ENCODE measurements around the gene OS9.

OS9 gene

GRCh38 chr12:57735952-57736740 is 42.2 kb downstream of the OS9 start:
- Histone ChIP-seq H3K18ac (ENCODE audit: low read depth in 1 of 2, low read length in 2 of 2) (no peak overlapping the region), H3K4me2 (ENCODE audit: low read length, poor library complexity, severe bottlenecking) (peak overlapping the region; percentile 72), H3K4me1 (ENCODE audit: control insufficient read depth, insufficient read depth, low read depth, low read length) (peaks cover 26% of the 10 kb centered on the region), H3K4ac (ENCODE audit: low read depth in 1 of 2, low read length in 2 of 2) (no peak overlapping the region), H3K79me1 (replicated peaks; ENCODE audit: low read length, poor library complexity, severe bottlenecking) (no peaks in the 10 kb centered on the region), H3K36me3 (ENCODE audit: control insufficient read depth in 1 of 2, insufficient read depth in 2 of 2, low read depth in 1 of 2, low read length in 2 of 2) (no peaks in the 10 kb centered on the region), H4K8ac (ENCODE audit: low read length) (no peak overlapping the region), H4K91ac (ENCODE audit: low read length) (no peak overlapping the region), H2BK120ac (ENCODE audit: low read depth, low read length) (no peak overlapping the region), H2BK5ac (ENCODE audit: low read depth, low read length, poor library complexity, severe bottlenecking) (no peak overlapping the region), H2AFZ (ENCODE audit: low read depth, low read length) (no peak overlapping the region), H3K9ac (ENCODE audit: low read length) (peak overlapping the region; percentile 5), H2BK15ac (ENCODE audit: low read depth, poor library complexity, severe bottlenecking) (no peak overlapping the region), H2BK12ac (ENCODE audit: low read length in 2 of 2) (no peak overlapping the region), H3K23ac (ENCODE audit: low read length in 2 of 2) (peak overlapping the region in 1 of 2 experiments; percentile 75), H3K9me3 (ENCODE audit: control insufficient read depth, low read length) (no peaks in the 10 kb centered on the region), H3K14ac (ENCODE audit: low read length in 2 of 2) (no peak overlapping the region), H3K27ac (ENCODE audit: low read length, poor library complexity, severe bottlenecking) (no peak overlapping the region), H3K27me3 (ENCODE audit: control insufficient read depth in 1 of 2, insufficient read depth in 1 of 2, low read length in 2 of 2) (peaks cover 91 to 93% of the 10 kb centered on the region in 2 experiments), H3K4me3 (ENCODE audit: insufficient read depth in 1 of 2, low read depth in 1 of 2, low read length in 2 of 2) (peak overlapping the region in 1 of 2 experiments; percentile 44), H2AK5ac (ENCODE audit: low read length, severe bottlenecking) (no peak overlapping the region)
- peak; percentile 54 for DNase-seq
- WGBS, result 2% methylated on average over 35 of the region's 49 CpGs

- Histone ChIP-seq H3K14ac (ENCODE audit: low read length in 2 of 2) (no peak overlapping the region), H3K36me3 (ENCODE audit: control insufficient read depth in 1 of 2, insufficient read depth in 2 of 2, low read depth in 1 of 2, low read length in 2 of 2) (no peaks in the 10 kb centered on the region), H2BK15ac (ENCODE audit: low read depth, poor library complexity, severe bottlenecking) (no peak overlapping the region), H3K79me1 (replicated peaks; ENCODE audit: low read length, poor library complexity, severe bottlenecking) (no peaks in the 10 kb centered on the region), H3K9ac (ENCODE audit: low read length) (no peak overlapping the region), H2BK120ac (ENCODE audit: low read depth, low read length) (no peak overlapping the region), H3K23ac (ENCODE audit: low read length in 2 of 2) (peak overlapping the region in 1 of 2 experiments; percentile 75), H2BK5ac (ENCODE audit: low read depth, low read length, poor library complexity, severe bottlenecking) (no peak overlapping the region), H2AFZ (ENCODE audit: low read depth, low read length) (no peak overlapping the region), H4K8ac (ENCODE audit: low read length) (no peak overlapping the region), H2AK5ac (ENCODE audit: low read length, severe bottlenecking) (no peak overlapping the region), H3K4me1 (ENCODE audit: control insufficient read depth, insufficient read depth, low read depth, low read length) (peaks cover 26% of the 10 kb centered on the region), H2BK12ac (ENCODE audit: low read length in 2 of 2) (no peak overlapping the region), H4K91ac (ENCODE audit: low read length) (no peak overlapping the region), H3K4me3 (ENCODE audit: insufficient read depth in 1 of 2, low read depth in 1 of 2, low read length in 2 of 2) (peak overlapping the region in 1 of 2 experiments; percentile 44), H3K27ac (ENCODE audit: low read length, poor library complexity, severe bottlenecking) (no peak overlapping the region), H3K18ac (ENCODE audit: low read depth in 1 of 2, low read length in 2 of 2) (no peak overlapping the region), H3K4me2 (ENCODE audit: low read length, poor library complexity, severe bottlenecking) (peak overlapping the region; percentile 72), H3K27me3 (ENCODE audit: control insufficient read depth in 1 of 2, insufficient read depth in 1 of 2, low read length in 2 of 2) (peaks cover 91 to 93% of the 10 kb centered on the region in 2 experiments), H3K4ac (ENCODE audit: low read depth in 1 of 2, low read length in 2 of 2) (no peak overlapping the region), H3K9me3 (ENCODE audit: control insufficient read depth, low read length) (no peaks in the 10 kb centered on the region)
- DNase-seq, result no peak
- 2% methylated on average over 22 of the region's 31 CpGs for WGBS
Observed at GRCh38 chr12:57736741-57737466, 43.0 kb downstream of the OS9 start.

DNA sequence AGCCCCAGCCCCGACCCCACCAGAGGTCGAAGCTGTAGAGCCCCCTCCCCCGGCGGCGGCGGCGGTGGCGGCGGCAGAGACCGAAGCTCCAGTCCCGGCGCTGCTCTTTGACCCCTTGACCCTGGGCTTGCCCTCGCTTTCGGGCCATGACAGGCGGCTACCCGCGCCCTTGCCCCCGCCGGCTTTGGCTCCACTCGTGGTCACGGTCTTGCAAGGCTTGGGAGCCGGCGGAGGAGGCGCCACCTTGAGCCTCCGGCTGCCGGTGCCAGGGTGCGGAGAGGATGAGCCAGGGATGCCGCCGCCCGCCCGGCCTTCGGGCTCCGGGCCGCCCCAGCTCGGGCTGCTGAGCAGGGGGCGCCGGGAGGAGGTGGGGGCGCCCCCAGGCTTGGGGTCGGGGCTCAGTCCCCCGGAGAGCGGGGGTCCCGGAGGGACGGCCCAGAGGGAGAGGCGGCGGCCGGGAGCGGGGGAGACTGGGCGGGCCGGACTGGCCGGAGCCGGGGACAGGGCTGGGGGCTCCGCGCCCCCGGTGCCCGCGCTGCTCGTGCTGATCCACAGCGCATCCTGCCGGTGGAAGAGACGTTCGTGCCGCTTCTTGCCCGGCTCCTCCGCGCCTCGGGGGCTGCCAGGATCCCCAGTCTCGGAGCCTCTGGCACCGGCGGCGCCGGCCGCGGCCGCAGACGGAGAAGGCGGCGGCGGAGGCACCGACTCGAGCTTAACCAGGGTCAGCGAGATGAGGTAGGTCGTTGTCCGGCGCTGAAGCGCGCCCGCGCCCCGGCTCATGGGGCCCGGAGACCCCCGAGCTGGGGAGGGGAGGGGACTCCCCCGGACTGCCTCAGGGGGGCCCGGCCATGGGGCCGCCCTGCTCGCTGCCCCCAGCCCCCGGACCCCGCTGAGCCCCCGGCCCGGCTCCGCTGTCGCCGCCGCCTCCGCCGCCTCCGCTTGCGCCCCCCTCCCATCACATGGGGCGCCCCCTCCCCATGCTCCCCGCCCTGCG is 43.8 kb downstream of the OS9 start:
- DNase-seq, result peak; percentile 41
- Histone ChIP-seq H2AK5ac (ENCODE audit: low read length, severe bottlenecking) (no peak overlapping the region), H3K4ac (ENCODE audit: low read depth in 1 of 2, low read length in 2 of 2) (no peak overlapping the region), H2BK5ac (ENCODE audit: low read depth, low read length, poor library complexity, severe bottlenecking) (no peak overlapping the region), H2BK12ac (ENCODE audit: low read length in 2 of 2) (no peak overlapping the region), H3K27me3 (ENCODE audit: control insufficient read depth in 1 of 2, insufficient read depth in 1 of 2, low read length in 2 of 2) (peaks cover 89 to 91% of the 10 kb centered on the region in 2 experiments), H3K14ac (ENCODE audit: low read length in 2 of 2) (no peak overlapping the region), H4K91ac (ENCODE audit: low read length) (no peak overlapping the region), H2AFZ (ENCODE audit: low read depth, low read length) (no peak overlapping the region), H3K27ac (ENCODE audit: low read length, poor library complexity, severe bottlenecking) (no peak overlapping the region), H3K4me3 (ENCODE audit: insufficient read depth in 1 of 2, low read depth in 1 of 2, low read length in 2 of 2) (peak overlapping the region; percentile 3 to 29), H3K4me1 (ENCODE audit: control insufficient read depth, insufficient read depth, low read depth, low read length) (peaks cover 26% of the 10 kb centered on the region), H3K36me3 (ENCODE audit: control insufficient read depth in 1 of 2, insufficient read depth in 2 of 2, low read depth in 1 of 2, low read length in 2 of 2) (no peaks in the 10 kb centered on the region), H3K9me3 (ENCODE audit: control insufficient read depth, low read length) (no peaks in the 10 kb centered on the region), H3K23ac (ENCODE audit: low read length in 2 of 2) (peak overlapping the region in 1 of 2 experiments; percentile 27), H4K8ac (ENCODE audit: low read length) (no peak overlapping the region), H3K18ac (ENCODE audit: low read depth in 1 of 2, low read length in 2 of 2) (no peak overlapping the region), H2BK15ac (ENCODE audit: low read depth, poor library complexity, severe bottlenecking) (no peak overlapping the region), H3K79me1 (replicated peaks; ENCODE audit: low read length, poor library complexity, severe bottlenecking) (no peaks in the 10 kb centered on the region), H2BK120ac (ENCODE audit: low read depth, low read length) (no peak overlapping the region), H3K4me2 (ENCODE audit: low read length, poor library complexity, severe bottlenecking) (peak overlapping the region; percentile 79), H3K9ac (ENCODE audit: low read length) (no peak overlapping the region)
- WGBS, result 3% methylated on average over 77 of the region's 110 CpGs
